HG02970 (cell line): ENCODE results near the gene UGT2A1.

Experiments
- ATAC-seq: cut with Tn5 transposase; IDR thresholded peaks from one replicate; pipeline ENCODE4 v1.9.1; 2021; ENCODE audit warnings: mild to moderate bottlenecking, moderate library complexity, moderate number of reproducible peaks; ENCODE audit not compliant: unreplicated experiment, low FRiP score

UGT2A1 gene

DNA sequence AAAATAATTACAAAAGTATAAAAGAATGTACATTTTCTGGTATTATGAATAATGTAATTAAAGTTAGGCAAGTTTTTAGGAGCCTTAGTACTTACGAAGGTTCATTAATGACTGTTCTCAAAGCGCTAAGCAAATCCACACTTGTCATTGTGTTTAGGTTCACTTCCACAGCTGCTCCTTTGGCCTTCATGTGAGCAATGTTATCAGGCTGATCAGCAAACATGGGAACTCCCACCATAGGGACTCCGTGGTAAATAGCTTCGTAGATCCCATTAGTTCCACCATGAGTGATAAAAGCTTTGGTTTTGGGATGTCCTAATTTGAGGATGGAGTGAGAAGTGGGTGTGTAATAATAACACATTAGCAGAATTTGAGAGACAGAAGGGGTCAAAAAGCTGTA lies 58.7 kb downstream of the UGT2A1 start:
- no peak for ATAC-seq

GRCh38 chr4:69591364-69591763 lies 61.7 kb downstream of the UGT2A1 start:
- no peak for ATAC-seq

- no peak for ATAC-seq
Measured at GRCh38 chr4:69589884-69590283, 63.2 kb downstream of the UGT2A1 start.

DNA sequence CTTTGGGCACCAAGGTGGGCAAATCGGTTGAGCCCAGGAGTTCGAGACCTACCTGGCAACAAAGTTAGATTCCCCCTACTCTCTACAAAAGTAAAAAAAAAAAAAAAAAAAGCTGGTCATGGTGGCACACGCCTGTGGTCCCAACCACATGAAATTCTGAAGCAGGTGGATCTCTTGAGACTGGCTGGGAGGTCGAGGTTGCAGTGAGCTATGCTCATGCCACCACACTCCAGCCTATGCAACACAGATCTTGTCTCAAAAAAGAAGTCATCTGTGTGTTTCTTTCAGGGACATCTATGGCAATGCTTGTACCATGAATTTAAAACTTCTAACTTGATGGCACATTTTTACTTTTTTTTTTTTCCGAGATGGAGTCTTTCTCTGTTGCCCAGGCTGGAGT lies 68.9 kb downstream of the UGT2A1 start:
- no peak for ATAC-seq

GRCh38 chr4:69583543-69583942 lies 69.5 kb downstream of the UGT2A1 start:
- no peak for ATAC-seq

DNA sequence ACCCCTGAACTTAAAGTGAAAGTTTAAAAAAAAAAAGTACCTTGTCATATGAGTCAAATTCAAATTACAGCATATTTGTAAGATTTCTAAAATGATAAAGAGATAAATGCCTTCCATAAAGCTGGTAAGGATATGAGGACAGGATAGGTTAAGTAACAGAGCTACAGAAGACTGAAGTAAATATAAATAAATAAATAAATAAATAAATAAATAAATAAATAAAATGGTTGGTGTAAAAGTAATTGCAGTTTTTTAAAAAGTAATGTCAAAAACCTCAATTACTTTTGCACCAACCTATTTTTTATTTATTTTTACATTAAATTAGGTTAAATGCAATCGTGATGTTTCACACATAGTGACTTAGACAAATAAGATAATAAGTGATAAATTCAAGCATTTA lies 75.8 kb downstream of the UGT2A1 start:
- ATAC-seq, result no peak

DNA sequence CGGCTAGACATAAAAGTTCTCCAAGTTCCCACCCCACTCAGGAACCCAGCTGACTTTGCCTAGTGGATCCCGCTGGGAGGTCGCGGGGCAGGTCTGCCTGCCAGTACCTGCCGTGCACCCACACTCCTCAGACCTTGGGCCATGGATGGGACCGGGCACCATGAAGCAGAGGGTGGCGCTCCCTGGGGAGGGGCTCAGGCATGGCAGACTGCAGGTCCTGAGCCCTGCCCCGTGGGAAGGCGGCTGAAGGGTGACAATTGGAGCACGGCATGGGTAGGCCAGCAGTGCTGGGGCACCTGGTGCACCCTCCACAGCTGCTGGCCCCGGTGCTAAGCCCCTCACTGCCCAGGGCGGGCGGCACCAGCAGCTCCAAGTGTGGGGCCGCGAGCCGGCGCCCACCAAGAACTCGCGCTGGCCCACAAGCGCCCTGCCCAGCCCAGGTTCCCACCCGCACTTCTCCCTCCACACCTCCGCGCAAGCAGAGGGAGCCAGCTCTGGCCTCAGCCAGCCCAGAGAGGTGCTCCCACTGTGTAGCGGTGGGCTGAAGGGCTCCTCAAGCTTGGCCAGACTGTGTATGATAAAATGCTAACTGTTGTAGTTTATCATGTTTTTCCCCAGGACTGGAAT lies 76.7 kb downstream of the UGT2A1 start:
- no peak for ATAC-seq

- no peak for ATAC-seq
Measured at GRCh38 chr4:69568787-69569186, 84.3 kb downstream of the UGT2A1 start.

- ATAC-seq, result no peak
Measured at GRCh38 chr4:69563424-69563823, 89.6 kb downstream of the UGT2A1 start.

DNA sequence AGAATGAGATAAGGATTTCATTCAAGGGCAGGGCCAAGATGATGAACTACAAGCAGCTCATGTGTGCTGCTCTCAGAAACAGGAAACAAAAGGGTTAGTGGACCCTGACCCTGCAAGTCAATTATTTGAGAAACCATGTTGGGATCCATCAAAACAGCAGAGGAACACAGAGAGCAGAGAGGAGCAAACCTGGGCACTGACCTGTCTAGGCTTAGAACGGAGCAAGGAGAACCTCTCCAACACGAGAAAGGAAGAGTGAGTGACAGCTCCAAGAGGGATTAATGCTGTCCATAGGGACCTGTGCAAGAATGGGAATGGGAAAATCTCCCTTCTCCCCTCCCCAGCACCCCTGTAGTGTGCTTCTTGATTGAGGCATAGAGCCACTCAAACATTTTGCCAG lies 103.4 kb downstream of the UGT2A1 start:
- ATAC-seq, result no peak

GRCh38 chr4:69546134-69546765 lies 106.8 kb downstream of the UGT2A1 start:
- ATAC-seq, result no peak
